WERI-Rb-1 (cell line): Measurements from ENCODE around the gene MDGA2.
A peak's percentile ranks its signal among the peaks of the same experiment; 100 is the strongest.

ENCODE experiments used
- DNase-seq: peaks from one replicate; pipeline ENCODE4 v3.0.0-alpha.2; 2020
- H3K27ac ChIP-seq: fragments of 250-450 bp; sonication (Bioruptor Pico); 2 replicates; pipeline ENCODE4 v1.5.1; 2020; ENCODE audit warnings: mild to moderate bottlenecking, moderate library complexity
- H3K27me3 ChIP-seq: fragments of 250-450 bp; sonication (Bioruptor Pico); 2 replicates; pipeline ENCODE4 v1.5.1; 2021; ENCODE audit warnings: mild to moderate bottlenecking, low read depth, moderate library complexity; ENCODE audit not compliant: insufficient read depth, severe bottlenecking
- H3K36me3 ChIP-seq: fragments of 250-450 bp; sonication (Bioruptor Pico); 2 replicates; pipeline ENCODE4 v1.5.1; 2020; ENCODE audit warnings: mild to moderate bottlenecking, moderate library complexity
- H3K4me3 ChIP-seq: 2 replicates; pipeline ENCODE4 v1.5.1; 2011; ENCODE audit warnings: low read depth, mild to moderate bottlenecking, control low read depth, low read length
- H3K9me3 ChIP-seq: fragments of 250-450 bp; sonication (Bioruptor Pico); 2 replicates; pipeline ENCODE4 v1.5.1; 2021; ENCODE audit warnings: mild to moderate bottlenecking, moderate library complexity; ENCODE audit not compliant: severe bottlenecking
- CTCF ChIP-seq: IDR thresholded peaks from 2 replicates; pipeline ENCODE4 v1.5.1; 2011; ENCODE audit warnings: low read depth, mild to moderate bottlenecking, control low read depth, inconsistent platforms, low read length

Gene MDGA2

DNA sequence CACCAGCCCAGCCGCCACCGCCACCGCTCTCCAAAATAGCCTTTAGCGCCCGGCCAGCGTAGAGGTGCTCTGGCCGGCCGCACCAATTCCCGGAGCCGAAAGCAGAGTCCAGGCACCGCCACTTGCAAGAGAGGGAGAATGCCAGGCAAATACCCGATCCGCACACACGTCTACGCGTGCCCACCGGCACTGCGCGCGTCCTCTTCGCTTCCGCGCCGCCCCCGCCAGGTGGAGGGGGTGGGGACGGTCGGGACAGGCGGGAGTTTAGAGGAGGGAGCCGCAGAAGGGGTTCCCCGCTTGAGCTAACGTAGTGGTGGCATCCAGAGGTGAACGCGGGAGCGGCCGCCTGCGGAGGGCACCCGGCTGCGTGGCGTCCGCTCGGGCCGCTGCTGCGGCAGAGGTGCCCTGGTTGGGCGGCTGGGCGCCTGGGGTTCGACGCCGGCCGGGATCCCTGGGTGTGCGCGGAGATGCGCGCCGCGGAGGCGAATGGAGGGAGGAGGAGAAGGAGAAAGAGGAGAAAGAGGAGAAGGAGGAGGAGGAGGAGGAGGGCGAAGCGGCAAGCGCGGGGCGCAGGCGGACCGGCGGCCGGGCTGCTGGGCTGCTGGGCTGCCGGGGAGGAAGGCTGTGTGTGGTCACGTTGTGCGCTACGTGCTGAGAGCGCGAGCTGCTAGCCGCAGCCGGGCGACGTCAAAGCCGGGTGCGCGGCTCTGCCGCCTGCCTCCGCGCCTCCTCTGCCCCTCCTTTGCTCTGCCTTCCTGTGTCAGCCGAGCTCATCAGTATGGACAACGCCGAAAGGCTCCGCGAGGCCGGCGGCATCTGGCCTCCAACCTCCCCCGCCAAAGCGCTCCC, at the start of gene MDGA2:
TSS of gene MDGA2 (minus strand) at position 140 of the 849 bp plus-strand sequence.
- peak; percentile 70 for DNase-seq
- no peaks in the 10 kb centered on the region for H3K9me3 ChIP-seq
- H3K4me3 ChIP-seq: peak within 1 kb of the TSS; percentile 58
- H3K36me3 ChIP-seq: no peaks in the 10 kb centered on the region
- no peaks in the 10 kb centered on the region for H3K27me3 ChIP-seq
- no peak for TF ChIP-seq CTCF
- peak within 1 kb of the TSS; percentile 36 for H3K27ac ChIP-seq

DNA sequence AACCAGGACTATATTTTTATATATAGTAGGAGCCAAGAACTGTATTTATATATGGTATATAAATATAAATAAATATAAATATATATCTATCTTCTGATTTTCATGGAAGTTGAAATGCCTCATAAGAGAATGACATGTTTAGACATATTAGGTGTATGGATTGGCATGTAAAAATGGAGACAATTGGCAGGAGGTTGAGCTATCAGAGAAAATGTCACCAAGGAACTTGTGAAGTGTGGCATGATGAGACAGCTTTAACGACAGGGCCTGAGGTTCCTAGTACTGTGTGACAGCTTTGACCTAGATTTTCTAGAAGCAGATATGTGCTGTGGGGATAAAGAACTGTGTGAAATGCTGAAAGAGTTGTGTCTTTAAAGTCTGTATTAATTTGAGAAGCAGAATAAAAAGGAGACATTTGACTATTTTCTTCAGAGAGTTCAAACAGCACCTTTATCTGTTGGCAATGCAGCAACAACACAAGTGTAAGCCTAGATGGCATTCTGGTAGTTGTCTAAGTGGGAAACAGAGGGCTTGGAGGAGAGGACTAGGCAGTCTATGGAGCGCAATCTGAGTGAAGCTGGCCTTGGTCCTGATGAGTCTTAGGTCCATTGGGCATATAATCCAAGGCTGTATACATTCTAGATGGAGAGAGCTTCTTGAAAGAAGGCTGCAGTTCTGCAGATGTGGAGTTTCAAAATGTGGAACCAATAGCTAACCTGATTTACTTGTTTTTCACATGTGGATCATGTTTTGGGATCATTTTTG, 47.7 kb upstream of the MDGA2 start:
- Histone ChIP-seq H3K9me3 (no peaks in the 10 kb centered on the region), H3K36me3 (no peaks in the 10 kb centered on the region), H3K27ac (no peak overlapping the region), H3K27me3 (no peaks in the 10 kb centered on the region), H3K4me3 (no peak overlapping the region)
- no peak for TF ChIP-seq CTCF
- DNase-seq: no peak

- no peak for TF ChIP-seq CTCF
- DNase-seq: no peak
- Histone ChIP-seq H3K9me3 (peaks cover 5% of the 10 kb centered on the region), H3K27ac (no peak overlapping the region), H3K27me3 (no peaks in the 10 kb centered on the region), H3K4me3 (no peak overlapping the region), H3K36me3 (no peaks in the 10 kb centered on the region)
Observed at GRCh38 chr14:47720281-47720680, 44.9 kb upstream of the MDGA2 start.

DNA sequence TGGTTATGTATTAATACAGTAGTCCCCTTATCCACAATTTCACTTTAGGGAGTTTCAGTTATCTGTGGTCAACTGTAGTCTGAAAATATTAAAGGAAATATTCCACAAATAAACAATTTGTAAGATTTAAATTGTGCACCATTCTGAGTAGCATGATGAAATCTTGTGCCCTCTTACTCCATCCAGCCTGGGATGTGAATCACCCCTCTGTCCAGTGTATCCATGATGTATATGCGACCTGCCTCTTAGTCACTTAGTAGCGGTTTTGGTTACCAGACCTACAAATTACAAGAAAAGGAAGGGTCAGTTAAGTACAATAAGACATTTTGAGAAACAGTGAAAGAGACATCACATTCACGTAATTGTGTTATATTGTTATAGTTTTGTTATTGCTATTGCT, 39.9 kb upstream of the MDGA2 start:
- TF ChIP-seq CTCF: no peak
- Histone ChIP-seq H3K9me3 (peaks cover 5% of the 10 kb centered on the region), H3K27ac (no peak overlapping the region), H3K36me3 (no peaks in the 10 kb centered on the region), H3K27me3 (no peaks in the 10 kb centered on the region), H3K4me3 (no peak overlapping the region)
- no peak for DNase-seq

DNA sequence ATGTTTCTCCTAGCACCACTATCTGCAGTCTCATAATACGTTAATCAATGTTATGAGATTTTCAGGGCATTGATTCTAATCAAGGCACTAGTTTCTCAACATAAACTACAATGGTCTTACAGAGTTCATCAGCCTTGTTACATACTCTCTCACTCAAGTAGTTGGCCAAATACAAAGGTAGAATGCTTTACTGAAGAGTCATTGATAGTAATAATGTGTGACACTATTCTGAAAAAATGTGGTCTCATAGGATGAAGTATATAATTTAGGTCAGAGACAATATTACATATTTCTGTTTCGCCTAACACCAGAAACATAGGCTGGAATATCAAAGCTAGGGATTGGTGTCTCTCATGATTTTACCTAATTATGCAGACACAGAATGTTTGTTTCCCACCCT, 35.2 kb upstream of the MDGA2 start:
- Histone ChIP-seq H3K9me3 (peaks cover under 1% of the 10 kb centered on the region), H3K4me3 (no peak overlapping the region), H3K36me3 (no peaks in the 10 kb centered on the region), H3K27me3 (no peaks in the 10 kb centered on the region), H3K27ac (no peak overlapping the region)
- no peak for TF ChIP-seq CTCF
- DNase-seq: no peak
